Stimulated activated CD4-positive, alpha-beta T cell treated with anti-CD3 and anti-CD28 coated beads, Interleukin-1b, Interleukin-23, amount 100 ng/mL, for 48 hours (primary cell): ENCODE data around the gene WDR20.
"Not testable (repeated sequence)": the region's sequence is repeated elsewhere in the genome, so short reads cannot be mapped to it uniquely, and the experiment has no call there.

ENCODE experiments used
- DNase-seq: peaks from one replicate; pipeline ENCODE4 v3.0.0-alpha.2; 2020

Gene WDR20, protein sequence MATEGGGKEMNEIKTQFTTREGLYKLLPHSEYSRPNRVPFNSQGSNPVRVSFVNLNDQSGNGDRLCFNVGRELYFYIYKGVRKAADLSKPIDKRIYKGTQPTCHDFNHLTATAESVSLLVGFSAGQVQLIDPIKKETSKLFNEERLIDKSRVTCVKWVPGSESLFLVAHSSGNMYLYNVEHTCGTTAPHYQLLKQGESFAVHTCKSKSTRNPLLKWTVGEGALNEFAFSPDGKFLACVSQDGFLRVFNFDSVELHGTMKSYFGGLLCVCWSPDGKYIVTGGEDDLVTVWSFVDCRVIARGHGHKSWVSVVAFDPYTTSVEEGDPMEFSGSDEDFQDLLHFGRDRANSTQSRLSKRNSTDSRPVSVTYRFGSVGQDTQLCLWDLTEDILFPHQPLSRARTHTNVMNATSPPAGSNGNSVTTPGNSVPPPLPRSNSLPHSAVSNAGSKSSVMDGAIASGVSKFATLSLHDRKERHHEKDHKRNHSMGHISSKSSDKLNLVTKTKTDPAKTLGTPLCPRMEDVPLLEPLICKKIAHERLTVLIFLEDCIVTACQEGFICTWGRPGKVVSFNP

DNA sequence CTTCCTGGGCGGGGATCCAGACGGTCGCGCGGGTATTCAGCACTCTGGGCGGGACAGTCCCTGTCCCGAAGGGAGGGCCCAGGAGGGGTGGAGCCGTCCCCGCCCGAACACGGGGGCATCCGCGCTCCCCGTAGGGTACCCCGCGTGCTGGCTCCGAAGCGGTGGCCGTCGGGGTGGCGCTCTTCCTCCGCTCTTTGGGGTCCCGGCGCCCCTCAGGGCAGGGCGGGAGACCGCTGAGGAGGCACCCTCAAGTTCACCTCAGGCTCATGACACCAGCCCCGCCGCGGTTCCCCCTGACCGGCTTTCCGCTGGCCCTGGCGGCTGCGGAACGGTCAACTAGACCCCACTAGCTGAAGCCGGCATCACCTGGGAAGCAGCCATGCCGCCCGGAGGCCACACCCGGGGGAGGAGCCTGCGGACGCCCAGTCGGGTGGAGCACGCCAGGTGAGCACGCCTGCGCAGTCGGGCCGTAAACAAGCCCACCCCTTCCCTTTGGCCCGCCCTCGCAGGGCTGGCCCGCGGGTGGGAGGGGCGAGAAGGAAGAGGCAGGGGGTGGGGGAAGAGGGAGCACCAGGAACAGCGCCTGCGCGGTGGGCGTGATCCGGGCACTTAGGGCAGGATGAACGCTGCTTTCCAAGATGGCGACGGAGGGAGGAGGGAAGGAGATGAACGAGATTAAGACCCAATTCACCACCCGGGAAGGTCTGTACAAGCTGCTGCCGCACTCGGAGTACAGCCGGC, at the start of gene WDR20:
TSS of gene WDR20 (plus strand) at position 612 of the 741 bp plus-strand sequence. CDS start at position 639, 27 bp downstream.
- peak; percentile 100 for DNase-seq

DNA sequence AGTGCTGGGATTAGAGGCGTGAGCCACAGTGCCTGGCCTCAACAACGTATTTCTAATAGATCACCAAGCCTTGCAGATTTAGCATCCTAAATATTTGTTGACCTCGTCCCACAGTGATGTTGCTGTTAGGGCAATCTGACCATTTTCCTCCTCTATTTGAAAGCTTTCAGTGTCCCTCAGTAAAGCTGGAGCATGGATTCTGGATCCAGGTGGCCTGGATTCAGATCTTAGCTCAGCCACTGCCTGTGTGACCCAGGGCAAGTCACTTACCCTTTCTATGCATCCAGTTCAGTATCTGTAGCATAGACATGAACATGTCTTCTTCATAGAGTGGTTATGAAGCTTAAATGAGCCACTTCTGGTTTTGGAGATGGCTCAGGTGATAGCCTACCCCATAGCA, 49.0 kb upstream of the WDR20 start:
- no peak for DNase-seq

DNA sequence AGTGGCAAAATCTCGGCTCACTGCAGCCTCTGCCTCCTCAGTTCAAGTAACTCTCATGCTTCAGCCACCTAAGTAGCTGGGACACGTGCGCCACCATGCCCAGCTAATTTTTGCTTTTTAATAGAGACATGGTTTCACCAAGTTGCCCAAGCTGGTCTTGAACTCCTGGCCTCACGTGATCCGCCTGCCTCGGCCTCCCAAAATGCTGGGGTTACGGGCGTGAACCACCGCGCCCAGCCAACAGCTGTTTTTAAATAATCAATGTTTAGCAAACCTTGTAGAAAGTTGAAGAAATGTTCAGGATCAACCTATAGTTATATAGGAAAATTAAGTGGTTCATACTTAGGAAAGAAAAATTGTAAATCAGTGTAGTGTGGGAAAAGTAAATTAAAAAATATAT, 46.9 kb upstream of the WDR20 start:
- no peak for DNase-seq

DNA sequence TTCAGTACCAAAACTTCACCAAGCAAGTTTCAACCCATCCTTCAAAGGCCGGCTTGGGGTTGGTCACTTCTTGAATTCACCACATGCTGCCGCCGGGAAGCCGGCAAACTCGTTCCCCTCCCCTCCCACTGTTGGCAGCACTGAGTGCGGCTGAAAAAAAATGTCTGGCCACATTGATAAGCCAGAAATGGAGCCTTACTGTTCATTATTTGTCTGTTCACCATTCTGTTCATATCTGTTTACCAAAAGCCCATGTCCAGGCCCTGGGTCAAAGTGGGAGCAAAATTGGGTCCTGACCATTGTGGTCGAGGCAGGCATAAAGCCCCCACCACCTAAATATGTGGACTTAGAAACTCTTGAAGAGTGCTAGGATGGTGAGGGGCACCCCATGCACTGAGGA, 45.6 kb upstream of the WDR20 start:
- DNase-seq: no peak

- DNase-seq: no peak
These were observed 44.3 kb upstream of the WDR20 start for GRCh38 chr14:102095231-102095870.

DNA sequence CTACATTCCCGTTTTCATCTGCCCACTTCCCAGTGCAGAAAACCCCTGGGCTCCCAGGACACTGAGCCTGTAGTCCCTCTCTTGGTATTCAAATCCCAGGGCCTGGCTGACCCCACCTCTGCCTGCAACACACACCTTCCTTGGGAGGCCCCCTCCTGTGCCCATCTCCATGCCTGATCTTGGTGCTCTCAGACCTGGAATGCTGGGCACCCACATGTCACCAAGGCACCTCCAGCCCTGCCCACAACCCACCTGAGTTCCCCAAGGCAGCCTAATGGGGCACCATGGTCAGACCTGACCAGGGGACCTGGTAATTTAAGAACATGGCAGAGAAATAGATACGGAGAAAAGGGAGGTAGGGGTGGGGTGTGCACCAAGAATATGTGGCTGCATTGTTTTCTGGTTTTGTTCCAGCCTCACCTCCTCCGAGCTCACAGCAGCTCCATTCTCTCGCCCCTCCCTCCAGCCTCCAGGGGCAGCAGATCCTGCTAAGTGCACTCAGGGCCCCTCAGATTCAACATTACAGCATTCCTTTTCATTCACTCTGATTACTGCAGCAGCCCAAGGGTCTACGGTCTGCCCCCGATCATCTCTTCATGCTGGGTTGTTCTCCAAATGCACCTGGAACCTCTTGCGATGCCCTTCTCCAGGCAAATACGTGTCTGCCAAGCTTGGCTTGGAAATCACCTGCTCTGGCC, 43.7 kb upstream of the WDR20 start:
- DNase-seq: no peak

DNA sequence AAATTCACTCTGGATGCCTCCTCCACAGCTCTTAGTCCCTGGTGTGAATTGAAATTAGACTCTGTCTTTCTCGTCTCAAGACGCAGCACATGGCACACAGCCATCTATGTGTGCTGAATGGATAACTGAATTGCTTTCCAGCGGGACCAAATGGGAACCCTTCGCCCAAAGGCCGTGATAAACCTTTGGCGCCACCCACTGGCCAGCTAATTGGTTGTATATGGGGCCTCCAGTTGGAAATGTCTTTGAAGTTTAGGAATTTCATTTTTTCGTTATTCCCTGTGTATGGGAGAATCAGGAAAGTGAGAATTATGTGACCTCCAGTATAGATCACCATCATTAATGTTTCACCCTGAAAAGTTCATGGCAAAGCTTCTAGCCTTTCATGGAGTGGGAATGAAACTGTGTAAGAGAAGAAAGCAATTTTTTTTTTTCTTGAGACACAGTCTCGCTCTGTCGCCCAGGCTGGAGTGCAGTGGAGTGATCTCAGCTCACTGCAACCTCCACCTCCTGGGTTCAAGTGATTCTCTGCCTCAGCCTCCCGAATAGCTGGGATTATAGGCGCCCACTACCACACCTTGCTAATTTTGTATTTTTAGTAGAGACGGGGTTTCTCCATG, 43.0 kb upstream of the WDR20 start:
- peak; percentile 51 for DNase-seq

GRCh38 chr14:102097441-102098135, 42.1 kb upstream of the WDR20 start:
- no peak for DNase-seq

GRCh38 chr14:102103062-102103695, 36.5 kb upstream of the WDR20 start:
- DNase-seq: no peak

- DNase-seq: no peak
These were observed 34.3 kb upstream of the WDR20 start for GRCh38 chr14:102105369-102105768.

DNA sequence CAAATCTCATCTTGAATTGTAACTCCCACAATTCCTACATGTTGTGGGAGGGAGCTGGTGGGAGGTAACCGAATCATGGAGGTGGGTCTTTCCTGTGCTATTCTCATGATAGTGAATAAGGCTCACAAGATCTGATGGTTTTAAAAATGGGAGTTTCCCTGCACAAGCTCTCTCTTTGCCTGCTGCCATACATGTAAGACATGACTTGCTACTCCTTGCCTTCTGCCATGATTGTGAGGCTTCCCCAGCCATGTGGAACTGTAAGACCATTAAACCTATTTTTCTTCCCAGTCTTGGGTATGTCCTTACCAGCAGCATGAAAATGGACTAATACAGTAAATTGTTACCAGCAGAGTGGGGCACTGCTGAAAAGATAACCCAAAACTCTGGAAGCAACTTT, 30.4 kb upstream of the WDR20 start:
- not testable (repeated sequence) for DNase-seq

- no peak for DNase-seq
These were observed 28.6 kb upstream of the WDR20 start for GRCh38 chr14:102111101-102111500.

- DNase-seq: no peak
These were observed 23.1 kb upstream of the WDR20 start for GRCh38 chr14:102116361-102117180.

DNA sequence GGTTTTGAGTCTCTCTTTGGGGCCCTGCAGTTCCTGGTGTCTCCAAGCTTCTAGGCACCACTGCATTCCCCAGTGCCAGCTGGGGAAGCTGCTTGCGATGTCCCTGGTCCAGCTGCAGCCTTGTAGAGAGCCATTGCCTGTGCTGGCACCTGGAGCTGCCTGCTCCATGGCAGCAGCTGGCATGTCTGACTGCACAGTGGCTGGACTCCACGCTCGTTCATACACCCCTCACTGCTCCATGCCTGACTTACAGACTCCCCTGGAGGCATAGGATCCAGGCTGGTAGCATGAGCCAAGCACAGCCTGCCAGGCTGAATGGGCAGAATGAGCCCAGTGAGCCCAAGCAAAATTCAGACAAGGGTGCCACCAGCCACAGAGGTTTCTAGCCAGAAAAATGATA, 21.8 kb upstream of the WDR20 start:
- DNase-seq: no peak

- DNase-seq: no peak
These were observed 18.8 kb upstream of the WDR20 start for GRCh38 chr14:102120888-102121287.

- DNase-seq: no peak
These were observed 18.1 kb upstream of the WDR20 start for GRCh38 chr14:102121567-102121966.

DNA sequence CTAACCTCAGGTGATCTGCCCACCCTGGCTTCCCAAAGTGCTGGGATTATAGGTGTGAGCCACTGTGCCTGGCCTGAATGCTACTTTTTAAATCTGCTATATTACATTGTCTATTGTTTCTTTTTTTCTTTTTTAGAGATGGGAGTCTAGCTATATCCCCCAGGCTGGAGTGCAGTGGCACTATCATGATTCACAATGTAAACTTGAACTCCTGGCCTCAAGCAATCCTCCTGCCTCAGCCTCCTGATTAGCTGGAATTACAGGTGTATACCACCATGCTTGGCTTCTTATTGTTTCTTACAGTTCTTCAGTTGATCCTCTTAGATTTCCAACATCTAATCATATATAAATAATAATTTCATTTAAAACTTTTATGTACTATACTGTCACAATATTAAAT, 15.3 kb upstream of the WDR20 start:
- no peak for DNase-seq

- no peak for DNase-seq
These were observed 14.2 kb upstream of the WDR20 start for GRCh38 chr14:102125546-102125945.

- no peak for DNase-seq
These were observed 12.8 kb upstream of the WDR20 start for GRCh38 chr14:102126807-102127455.

DNA sequence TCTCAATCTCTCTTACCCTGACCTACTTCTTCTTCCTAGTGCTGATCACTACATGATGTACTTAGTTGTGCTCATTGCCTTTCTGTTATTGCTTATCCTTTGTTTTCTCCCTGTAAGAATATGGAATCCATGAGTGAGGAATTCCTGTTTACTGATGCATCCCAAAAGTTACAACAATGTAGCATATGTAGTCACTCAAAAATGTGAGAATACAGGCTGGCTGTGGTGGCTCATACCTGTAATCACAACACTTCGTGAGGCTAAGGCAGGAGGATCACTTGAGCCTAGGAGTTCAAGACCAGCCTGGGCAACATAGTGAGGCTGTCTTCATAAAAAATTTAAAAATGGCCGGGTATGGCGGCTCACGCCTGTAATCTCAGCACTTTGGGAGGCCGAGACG, 8.0 kb upstream of the WDR20 start:
- no peak for DNase-seq
